HEK293 (cell line): Measurements from ENCODE around the gene AJUBA.

ENCODE experiments used
- CTCF ChIA-PET: fragments of 350-600 bp; formaldehyde crosslinking; extraction: SDS; loops from one replicate; lab custom pipeline; 2021; ENCODE audit warnings: antibody characterized with exemption; lab: Yijun Ruan, JAX
- POLR2A ChIA-PET: fragments of 300-600 bp; formaldehyde crosslinking; extraction: SDS; loops from one replicate; lab custom pipeline; 2020; ENCODE audit warnings: antibody characterized with exemption, inconsistent platforms; lab: Yijun Ruan, JAX
- H3K27ac ChIP-seq: fragments of 200-500 bp; sonication (Bioruptor generic); 2 replicates; pipeline ENCODE4 v1.5.1; 2014; ENCODE audit warnings: low read depth, low read length, control low read depth, inconsistent platforms; ENCODE audit errors: extremely low read depth
- H3K36me3 ChIP-seq, 2 experiments: fragments of 200-500 bp in 1 of 2; sonication (Bioruptor generic) in 1 of 2; 1 replicate in 1 of 2; 2 replicates in 1 of 2; pipeline ENCODE4 v1.5.1; 2014 to 2017; ENCODE audit warnings: inconsistent platforms in 2 of 2, low read length in 2 of 2; ENCODE audit not compliant: control insufficient read depth in 2 of 2, insufficient read depth in 1 of 2
- H3K4me1 ChIP-seq: fragments of 200-500 bp; sonication (Bioruptor generic); 2 replicates; pipeline ENCODE4 v1.5.1; 2014; ENCODE audit warnings: mild to moderate bottlenecking, low read length, inconsistent platforms; ENCODE audit not compliant: control insufficient read depth, insufficient read depth
- H3K4me3 ChIP-seq: 2 replicates; pipeline ENCODE4 v1.5.1; 2011; ENCODE audit warnings: low read depth, mild to moderate bottlenecking, control low read depth, low read length, moderate library complexity
- H3K9me3 ChIP-seq: fragments of 200-500 bp; sonication (Bioruptor generic); 2 replicates; pipeline ENCODE4 v1.5.1; 2014; ENCODE audit warnings: low read depth, low read length, inconsistent platforms; ENCODE audit not compliant: control insufficient read depth, insufficient read depth
- BCL6B ChIP-seq: fragments of 450-650 bp; formaldehyde crosslinking; IDR thresholded peaks from 2 replicates; pipeline ENCODE4 v1.5.1; 2017; ENCODE audit warnings: missing biosample characterization, missing genetic modification characterization
- CTCF ChIP-seq: fragments of 450-650 bp; formaldehyde crosslinking; IDR thresholded peaks from 2 replicates; pipeline ENCODE4 v1.5.1; 2016; ENCODE audit warnings: missing biosample characterization, missing genetic modification characterization
- FEZF1 ChIP-seq: fragments of 450-650 bp; formaldehyde crosslinking; IDR thresholded peaks from 2 replicates; pipeline ENCODE4 v1.5.1; 2016; ENCODE audit warnings: missing biosample characterization, missing genetic modification characterization
- KLF8 ChIP-seq: fragments of 450-650 bp; formaldehyde crosslinking; IDR thresholded peaks from 2 replicates; pipeline ENCODE4 v1.5.1; 2016; ENCODE audit warnings: missing biosample characterization, missing genetic modification characterization
- OVOL3 ChIP-seq: fragments of 450-650 bp; formaldehyde crosslinking; IDR thresholded peaks from 2 replicates; pipeline ENCODE4 v1.5.1; 2016; ENCODE audit warnings: missing biosample characterization, missing genetic modification characterization
- SP2 ChIP-seq: fragments of 450-650 bp; formaldehyde crosslinking; IDR thresholded peaks from 2 replicates; pipeline ENCODE4 v1.5.1; 2016; ENCODE audit warnings: missing biosample characterization, missing genetic modification characterization
- TCF7L2 ChIP-seq: IDR thresholded peaks from 2 replicates; pipeline ENCODE4 v1.6.1; 2011; ENCODE audit warnings: low read depth, mild to moderate bottlenecking, inconsistent platforms, low read length, moderate library complexity, borderline replicate concordance
- WT1 ChIP-seq: fragments of 450-650 bp; formaldehyde crosslinking; IDR thresholded peaks from 2 replicates; pipeline ENCODE4 v1.5.1; 2016; ENCODE audit warnings: missing biosample characterization, missing genetic modification characterization
- ZBTB20 ChIP-seq: fragments of 450-650 bp; formaldehyde crosslinking; IDR thresholded peaks from 2 replicates; pipeline ENCODE4 v1.5.1; 2016; ENCODE audit warnings: missing biosample characterization, missing genetic modification characterization
- ZFHX2 ChIP-seq: fragments of 450-650 bp; formaldehyde crosslinking; conservative IDR thresholded peaks from 2 replicates; pipeline ENCODE4 v1.5.1; 2016; ENCODE audit warnings: missing biosample characterization, missing genetic modification characterization
- ZIC2 ChIP-seq: fragments of 450-650 bp; formaldehyde crosslinking; IDR thresholded peaks from 2 replicates; pipeline ENCODE4 v1.5.1; 2016; ENCODE audit warnings: missing biosample characterization, missing genetic modification characterization
- ZNF132 ChIP-seq: fragments of 450-650 bp; formaldehyde crosslinking; IDR thresholded peaks from 2 replicates; pipeline ENCODE4 v1.5.1; 2017; ENCODE audit warnings: missing biosample characterization, missing genetic modification characterization, borderline replicate concordance
- ZNF211 ChIP-seq: fragments of 450-650 bp; formaldehyde crosslinking; IDR thresholded peaks from 2 replicates; pipeline ENCODE4 v1.5.1; 2016; ENCODE audit warnings: low read depth, missing biosample characterization, missing genetic modification characterization
- ZNF24 ChIP-seq: fragments of 450-650 bp; formaldehyde crosslinking; IDR thresholded peaks from 2 replicates; pipeline ENCODE4 v1.5.1; 2016; ENCODE audit warnings: missing biosample characterization, missing genetic modification characterization
- ZNF292 ChIP-seq: fragments of 450-650 bp; formaldehyde crosslinking; IDR thresholded peaks from 2 replicates; pipeline ENCODE4 v1.5.1; 2016; ENCODE audit warnings: low read depth, missing biosample characterization, missing genetic modification characterization, borderline replicate concordance
- ZNF473 ChIP-seq: fragments of 450-650 bp; formaldehyde crosslinking; IDR thresholded peaks from 2 replicates; pipeline ENCODE4 v1.5.1; 2017; ENCODE audit warnings: missing biosample characterization, missing genetic modification characterization
- ZNF488 ChIP-seq: fragments of 450-650 bp; formaldehyde crosslinking; IDR thresholded peaks from 2 replicates; pipeline ENCODE4 v1.5.1; 2016; ENCODE audit warnings: missing biosample characterization, missing genetic modification characterization
- ZNF645 ChIP-seq: fragments of 450-650 bp; formaldehyde crosslinking; IDR thresholded peaks from 2 replicates; pipeline ENCODE4; 2016; ENCODE audit warnings: missing biosample characterization, missing genetic modification characterization
- ZNF747 ChIP-seq: fragments of 450-650 bp; formaldehyde crosslinking; IDR thresholded peaks from 2 replicates; pipeline ENCODE4 v1.5.1; 2016; ENCODE audit warnings: missing biosample characterization, missing genetic modification characterization

Gene AJUBA

GRCh38 chr14:22973217-22974032, 8.9 kb downstream of the AJUBA start (continued):
- TF ChIP-seq FEZF1 (tag by site-specific recombination) (no peak), ZNF645 (tag by site-specific recombination) (no peak), ZNF211 (tag by site-specific recombination) (no peak)
- TF ChIP-seq, all 188 proteins: peak for 9

- Histone ChIP-seq H3K36me3 (peaks cover 0 to 37% of the 10 kb centered on the region in 2 experiments; a peak in 2 of 3 replicates), H3K4me1 (peaks cover 11% of the 10 kb centered on the region), H3K4me3 (no peak overlapping the region), H3K9me3 (no peaks in the 10 kb centered on the region), H3K27ac (no peak overlapping the region)
- POLR2A ChIA-PET = interaction anchor here (1.1 to 3.6 kb wide), 6 partner anchors 10 to 96 kb away, joined by 3 to 31 read pairs (median 7); partner anchors contain the start of genes AJUBA and HAUS4
- CTCF ChIA-PET = interaction anchor here (0.6 to 7.9 kb wide), 17 partner anchors 11 to 591 kb away, joined by 3 to 227 read pairs (median 11); partner anchors contain the start of genes ACIN1, AJUBA, C14orf119 and CDH24
- TF ChIP-seq ZFHX2 (peak; percentile 39), ZNF292 (tag by site-specific recombination) (no peak), BCL6B (no peak), ZNF473 (no peak)
Observed at GRCh38 chr14:22972313-22972930, 9.9 kb downstream of the AJUBA start.

- POLR2A ChIA-PET = interaction anchor here (1.7 to 3.6 kb wide), 3 partner anchors 11 to 15 kb away, joined by 7 to 31 read pairs (median 9); partner anchors contain the start of genes AJUBA and HAUS4
- Histone ChIP-seq H3K9me3 (no peaks in the 10 kb centered on the region), H3K4me3 (no peak overlapping the region), H3K27ac (no peak overlapping the region), H3K36me3 (peaks cover 0 to 34% of the 10 kb centered on the region in 2 experiments; a peak in 2 of 3 replicates), H3K4me1 (peaks cover 5% of the 10 kb centered on the region; the same call in 1 of the 2 replicates)
- CTCF ChIA-PET = interaction anchor here (0.9 to 7.9 kb wide), 6 partner anchors 14 to 98 kb away, joined by 3 to 227 read pairs (median 15); partner anchors contain the start of gene AJUBA
- TF ChIP-seq KLF8 (tag by site-specific recombination) = no peak
- TF ChIP-seq ZIC2 (tag by site-specific recombination) = no peak
- no peak for TF ChIP-seq ZNF747
- TF ChIP-seq ZBTB20 (tag by site-specific recombination) = no peak
- TF ChIP-seq ZNF132 (tag by site-specific recombination) = no peak
- no peak for TF ChIP-seq ZNF24 (tag by site-specific recombination)
Observed at GRCh38 chr14:22971152-22971551, 11.2 kb downstream of the AJUBA start.

GRCh38 chr14:22966783-22967269, 15.5 kb downstream of the AJUBA start:
- Histone ChIP-seq H3K27ac (no peak overlapping the region), H3K36me3 (peaks cover 0 to 1% of the 10 kb centered on the region in 2 experiments; a peak in 1 of 3 replicates), H3K4me3 (no peak overlapping the region), H3K4me1 (peaks cover 5% of the 10 kb centered on the region; the same call in 1 of the 2 replicates), H3K9me3 (no peaks in the 10 kb centered on the region)
- TF ChIP-seq CTCF (no peak), SP2 (tag by site-specific recombination) (no peak), WT1 (no peak), TCF7L2 (no peak), ZNF488 (tag by site-specific recombination) (no peak), OVOL3 (tag by site-specific recombination) (no peak)
- ChIA-PET CTCF (interaction anchor here (0.6 to 1.2 kb wide), 2 partner anchors 36 to 143 kb away, joined by 4 to 5 read pairs; no protein-coding TSS in a partner anchor), POLR2A (interaction anchor here (1.2 to 3.3 kb wide), 3 partner anchors 10 to 15 kb away, joined by 6 to 17 read pairs (median 7); partner anchors contain the start of genes AJUBA and HAUS4)
